Measurements from ENCODE around the gene MTIF3. TPM values are rescaled to one million over a fixed set of nuclear protein-coding genes. Genes with fewer than 3 reads are reported as not detected.

The MTIF3 gene
- total RNA-seq, 2 donors from 2014 or later, result 28.3 to 29.5 TPM

GRCh38 chr13:27432611-27433210, 17.7 kb downstream of the MTIF3 start:
- no peaks in the 10 kb centered on the region for H3K9me3 ChIP-seq
- DNase-seq (ENCODE audit: low spot score) (no peak), ATAC-seq (ENCODE audit: insufficient number of reproducible peaks, low FRiP score, low read depth) (no peak)
- TF ChIP-seq CTCF (IDR thresholded peaks at IDR 0.05), result no peak
- H3K4me1 ChIP-seq (ENCODE audit: control insufficient read depth in 1 of 2, low read depth in 2 of 2), result peaks cover 0 to 1% of the 10 kb centered on the region in 2 donors
- no peaks in the 10 kb centered on the region for H3K27me3 ChIP-seq (replicated peaks; ENCODE audit: insufficient read depth)
- H3K4me3 ChIP-seq, result no peak overlapping the region
- H3K36me3 ChIP-seq, result peaks cover 34% of the 10 kb centered on the region
- H3K27ac ChIP-seq, result no peak overlapping the region

- TF ChIP-seq CTCF (IDR thresholded peaks at IDR 0.05), result no peak
- ATAC-seq (ENCODE audit: insufficient number of reproducible peaks, low FRiP score, low read depth) (no peak), DNase-seq (ENCODE audit: low spot score) (no peak)
- H3K27ac ChIP-seq, result no peak overlapping the region
- no peaks in the 10 kb centered on the region for H3K27me3 ChIP-seq (replicated peaks; ENCODE audit: insufficient read depth)
- H3K36me3 ChIP-seq, result peaks cover 34% of the 10 kb centered on the region
- H3K9me3 ChIP-seq, result no peaks in the 10 kb centered on the region
- peaks cover 5 to 6% of the 10 kb centered on the region in 2 donors for H3K4me1 ChIP-seq (ENCODE audit: control insufficient read depth in 1 of 2, low read depth in 2 of 2)
- no peak overlapping the region for H3K4me3 ChIP-seq
Measured at GRCh38 chr13:27432180-27432579, 18.2 kb downstream of the MTIF3 start.

- TF ChIP-seq CTCF (IDR thresholded peaks at IDR 0.05), result no peak
- Histone ChIP-seq H3K27ac (no peak overlapping the region), H3K36me3 (peaks cover 11% of the 10 kb centered on the region), H3K9me3 (no peaks in the 10 kb centered on the region), H3K4me3 (no peak overlapping the region), H3K4me1 (ENCODE audit: control insufficient read depth in 1 of 2, low read depth in 2 of 2) (peaks cover 17 to 33% of the 10 kb centered on the region in 2 donors), H3K27me3 (replicated peaks; ENCODE audit: insufficient read depth) (no peaks in the 10 kb centered on the region)
- DNase-seq (ENCODE audit: low spot score), result no peak
- ATAC-seq (ENCODE audit: insufficient number of reproducible peaks, low FRiP score, low read depth), result no peak
Measured at GRCh38 chr13:27428160-27428559, 22.2 kb downstream of the MTIF3 start.

GRCh38 chr13:27427641-27428040, 22.7 kb downstream of the MTIF3 start:
- no peaks in the 10 kb centered on the region for H3K9me3 ChIP-seq
- peaks cover 11% of the 10 kb centered on the region for H3K36me3 ChIP-seq
- no peak for DNase-seq (ENCODE audit: low spot score)
- TF ChIP-seq CTCF (IDR thresholded peaks at IDR 0.05), result no peak
- no peaks in the 10 kb centered on the region for H3K27me3 ChIP-seq (replicated peaks; ENCODE audit: insufficient read depth)
- H3K4me1 ChIP-seq (ENCODE audit: control insufficient read depth in 1 of 2, low read depth in 2 of 2), result peaks cover 17 to 33% of the 10 kb centered on the region in 2 donors
- no peak for ATAC-seq (ENCODE audit: insufficient number of reproducible peaks, low FRiP score, low read depth)
- no peak overlapping the region for H3K4me3 ChIP-seq
- peak overlapping the region in 1 of 2 donors; percentile 82 for H3K27ac ChIP-seq

- DNase-seq (ENCODE audit: low spot score) (peak; percentile 30), ATAC-seq (ENCODE audit: insufficient number of reproducible peaks, low FRiP score, low read depth) (no peak)
- H3K9me3 ChIP-seq, result no peaks in the 10 kb centered on the region
- no peak for TF ChIP-seq CTCF (IDR thresholded peaks at IDR 0.05)
- peaks cover under 1% of the 10 kb centered on the region for H3K36me3 ChIP-seq
- peak overlapping the region; percentile 87 for H3K4me3 ChIP-seq
- H3K27me3 ChIP-seq (replicated peaks; ENCODE audit: insufficient read depth), result no peaks in the 10 kb centered on the region
- H3K4me1 ChIP-seq (ENCODE audit: control insufficient read depth in 1 of 2, low read depth in 2 of 2), result peaks cover 17 to 33% of the 10 kb centered on the region in 2 donors
- peak overlapping the region; percentile 73 to 82 for H3K27ac ChIP-seq
Measured at GRCh38 chr13:27425918-27426630, 24.3 kb downstream of the MTIF3 start.

Data from thoracic aorta (tissue), 2 donors.